Kidney glomerular epithelial cell (primary cell): ENCODE data around the gene GRK3.
A peak's percentile ranks its signal among the peaks of the same experiment; 100 is the strongest.
"Not testable (repeated sequence)": the region's sequence is repeated elsewhere in the genome, so short reads cannot be mapped to it uniquely, and the experiment has no call there.

Experiments
- DNase-seq: peaks from one replicate; lab custom pipeline; 2025; lab: John Stamatoyannopoulos, UW

GRK3 gene

GRCh38 chr22:25551396-25551795, 13.1 kb upstream of the GRK3 start:
- DNase-seq: no peak

GRCh38 chr22:25552405-25552804, 12.1 kb upstream of the GRK3 start:
- DNase-seq: peak; percentile 11

DNA sequence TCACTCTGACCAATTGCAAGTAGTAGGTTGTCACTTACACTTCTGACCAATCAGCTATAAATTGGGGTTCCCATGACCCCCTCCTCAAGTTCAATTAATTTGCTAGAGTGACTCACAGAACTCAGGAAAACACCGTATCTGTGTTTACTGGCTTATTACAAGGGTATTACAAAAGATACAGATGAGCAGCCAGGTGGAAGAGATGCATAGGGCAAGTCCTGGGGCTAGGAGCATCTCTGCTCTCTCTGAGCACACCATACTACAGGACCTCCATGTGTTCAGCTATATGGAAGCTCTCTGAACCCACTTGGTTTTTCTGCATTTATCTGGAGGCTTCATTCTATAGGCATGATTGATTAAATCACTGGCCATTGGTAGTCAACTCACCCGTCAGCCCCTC, 11.3 kb upstream of the GRK3 start:
- no peak for DNase-seq

GRCh38 chr22:25554238-25554671, 10.2 kb upstream of the GRK3 start:
- no peak for DNase-seq

GRCh38 chr22:25554689-25555088, 9.8 kb upstream of the GRK3 start:
- DNase-seq: no peak

DNA sequence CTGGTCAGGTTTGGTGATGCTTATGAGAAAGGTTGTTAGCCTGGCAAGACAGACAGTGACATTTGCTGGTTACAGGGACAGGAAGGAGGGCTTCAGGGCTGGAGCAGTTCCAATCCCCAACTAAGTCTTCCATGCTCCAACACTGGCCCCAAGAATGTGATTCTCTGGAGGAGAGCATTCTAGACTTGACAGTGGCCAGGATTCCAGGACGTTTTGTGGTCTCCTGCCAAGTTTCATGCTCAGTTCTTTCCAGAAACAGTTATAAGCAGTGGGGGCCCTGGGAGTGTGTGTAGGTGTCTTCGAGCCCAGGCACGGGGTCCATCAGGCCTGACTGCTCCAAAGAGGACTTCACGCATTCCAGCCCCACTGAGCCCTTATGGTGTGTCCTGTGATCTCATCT, 8.9 kb upstream of the GRK3 start:
- no peak for DNase-seq

- DNase-seq: no peak
Observed at GRCh38 chr22:25557218-25557617, 7.3 kb upstream of the GRK3 start.

- no peak for DNase-seq
Observed at GRCh38 chr22:25558341-25558740, 6.1 kb upstream of the GRK3 start.

DNA sequence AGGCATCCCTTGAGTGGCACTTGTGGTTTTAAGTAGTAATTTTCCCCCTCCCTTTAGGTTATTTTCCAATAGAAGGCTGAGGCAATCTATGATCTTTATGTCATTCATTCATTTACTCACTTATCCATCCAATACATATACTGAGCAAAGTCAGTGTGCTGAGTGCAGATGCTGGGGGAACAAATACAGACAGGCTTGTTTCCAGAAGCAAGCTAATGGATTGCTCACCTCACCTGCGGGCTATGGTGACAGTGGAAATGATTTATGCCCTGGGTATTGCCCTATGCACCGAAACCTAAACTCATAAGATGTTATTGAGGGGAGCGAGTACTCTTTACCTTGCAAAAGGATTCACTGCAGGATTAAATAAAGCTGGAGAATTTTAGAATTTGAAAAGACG, 4.6 kb upstream of the GRK3 start:
- DNase-seq: not testable (repeated sequence)

- not testable (repeated sequence) for DNase-seq
Observed at GRCh38 chr22:25561182-25561581, 3.3 kb upstream of the GRK3 start.

DNA sequence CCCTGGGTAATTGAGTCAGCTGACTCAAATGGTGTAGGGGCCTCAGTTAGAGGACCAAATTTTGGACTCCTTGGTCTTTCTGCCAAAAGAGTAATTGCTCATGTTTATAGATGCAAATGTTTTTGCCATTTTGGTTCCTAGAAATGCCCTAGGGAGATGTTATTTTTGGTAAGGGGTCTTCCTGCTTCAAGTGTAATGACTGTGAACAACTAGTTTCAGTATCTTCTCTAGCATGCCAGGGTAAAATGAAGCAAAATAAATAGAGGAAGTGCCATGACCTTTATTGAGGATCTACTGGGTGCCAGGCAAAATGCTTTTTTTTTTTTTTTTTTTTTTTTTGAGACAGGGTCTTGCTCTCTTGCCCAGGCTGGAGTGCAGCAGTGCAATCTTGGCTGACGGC, 2.5 kb upstream of the GRK3 start:
- DNase-seq: not testable (repeated sequence)

DNA sequence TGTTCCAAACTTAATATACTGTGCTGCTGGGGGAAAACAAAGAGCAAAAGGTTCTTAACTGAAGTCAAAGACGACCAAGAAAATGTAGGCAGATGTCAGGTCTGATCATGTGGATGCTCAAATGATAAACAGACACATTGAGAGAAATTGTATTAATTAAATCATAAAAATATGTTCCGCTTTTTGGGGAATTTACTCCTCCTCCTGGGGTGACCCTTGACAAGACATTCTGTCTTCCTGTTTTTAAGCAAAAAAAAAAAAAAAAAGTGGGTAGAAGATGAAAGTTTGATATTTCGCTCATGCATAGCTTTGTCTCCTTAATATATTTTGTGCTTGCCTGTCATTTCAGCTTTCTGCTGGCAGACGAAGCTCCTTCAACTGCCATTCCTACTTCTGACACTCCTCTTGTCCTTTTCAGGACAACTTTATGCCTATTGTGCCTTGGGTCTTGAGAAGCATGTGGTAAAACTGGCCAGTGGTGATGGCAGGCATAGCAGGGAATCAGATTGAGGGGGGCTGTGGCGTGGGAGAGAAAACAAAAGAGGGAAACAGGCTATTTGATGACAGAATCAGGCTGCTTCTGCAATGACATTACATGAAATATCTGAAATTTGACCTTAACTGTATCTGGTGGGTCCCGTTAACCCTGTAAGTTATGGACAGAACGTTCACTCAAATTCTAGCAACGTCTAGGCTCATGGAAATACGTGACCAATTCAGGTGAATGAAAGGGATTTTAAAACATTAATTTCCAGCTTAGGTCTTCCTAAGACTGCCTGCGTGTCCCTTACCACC, 1.3 kb upstream of the GRK3 start:
- DNase-seq: not testable (repeated sequence)

DNA sequence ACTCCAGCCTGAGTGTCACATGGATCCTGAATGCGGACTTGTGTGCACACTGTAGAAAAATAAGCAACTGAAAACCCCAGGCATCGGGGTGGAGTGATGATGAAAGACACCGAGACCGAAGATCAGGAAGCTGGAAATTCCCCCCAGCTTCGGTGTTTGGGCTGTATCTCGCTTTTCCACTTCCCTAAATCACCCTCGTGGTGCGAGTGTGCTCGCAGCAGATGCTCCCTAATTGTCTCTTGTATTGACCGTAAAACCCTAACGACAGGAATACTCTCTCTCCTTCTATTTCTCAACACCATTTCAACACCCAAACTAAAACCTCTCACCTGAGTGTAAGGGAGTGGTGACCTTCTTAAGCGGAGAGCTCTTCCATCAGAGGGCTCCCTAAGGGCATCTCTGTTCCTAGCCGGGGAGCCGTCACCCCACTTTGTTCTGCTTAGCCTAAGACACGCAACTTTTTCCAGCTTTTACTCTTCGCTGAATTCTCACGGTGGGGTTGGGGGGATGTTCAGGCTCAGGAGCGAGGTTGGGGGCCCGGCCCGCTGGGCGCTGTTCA, 635 bp upstream of the GRK3 start:
- DNase-seq: no peak

- DNase-seq: no peak
Observed at GRCh38 chr22:25564979-25565677, 653 bp downstream of the GRK3 start.

GRCh38 chr22:25566186-25566897, 1.9 kb downstream of the GRK3 start:
- no peak for DNase-seq

DNA sequence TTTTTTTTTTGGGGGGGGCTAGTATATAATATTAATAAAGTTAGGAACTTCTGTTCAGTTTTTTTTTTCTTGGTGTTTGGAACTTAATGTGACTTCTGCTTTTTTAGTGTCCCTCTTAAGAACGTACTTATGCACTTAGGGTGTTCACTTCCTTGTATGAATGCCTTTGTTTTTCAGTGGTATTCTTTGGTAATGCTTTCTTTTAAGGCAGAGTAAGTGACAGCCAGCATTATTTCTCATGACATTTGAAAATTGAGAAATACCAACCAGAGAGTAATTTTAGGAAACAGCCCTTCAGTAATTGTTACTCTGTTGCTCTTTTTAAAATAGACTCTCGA, 2.4 kb downstream of the GRK3 start:
- no peak for DNase-seq

DNA sequence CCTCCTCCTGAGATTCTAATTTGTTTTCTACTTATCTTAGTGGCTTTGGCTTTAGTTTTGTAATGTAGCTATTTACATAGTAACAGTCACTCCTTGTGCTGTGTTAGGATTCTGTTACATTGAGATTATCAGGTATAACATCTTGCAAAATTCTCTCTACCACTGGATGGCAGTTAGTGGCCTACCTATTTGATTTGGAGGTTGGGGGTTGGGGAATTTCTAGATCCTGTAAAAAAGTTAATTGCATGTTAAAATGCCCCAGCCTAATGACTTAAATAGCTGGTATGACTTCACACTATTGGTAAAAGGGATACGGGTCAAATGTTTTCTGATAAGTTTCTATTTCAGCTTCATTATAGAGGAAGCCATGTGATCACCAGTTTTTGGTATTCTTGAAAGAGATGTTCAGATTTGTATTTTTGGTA, 2.8 kb downstream of the GRK3 start:
- DNase-seq: no peak

DNA sequence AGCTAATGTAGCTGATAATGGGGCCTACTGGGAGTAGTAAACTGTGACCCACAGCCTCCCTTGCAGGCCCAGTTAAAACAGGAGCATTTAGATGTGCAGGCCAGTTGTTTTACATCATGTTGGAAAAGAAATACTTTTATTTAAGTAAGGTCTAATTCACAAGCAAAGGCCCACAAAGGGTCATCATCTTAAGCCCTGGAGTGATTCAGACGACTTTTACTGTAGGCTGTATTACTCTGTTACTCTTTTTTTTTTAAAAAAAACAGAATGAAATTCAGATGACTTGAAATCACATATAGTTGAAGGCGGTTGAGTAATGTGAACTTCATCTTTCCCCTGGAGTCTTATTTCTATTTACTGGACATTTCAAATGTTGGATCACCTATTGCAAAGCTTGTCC, 3.6 kb downstream of the GRK3 start:
- not testable (repeated sequence) for DNase-seq

- no peak for DNase-seq
Observed at GRCh38 chr22:25569361-25569760, 4.9 kb downstream of the GRK3 start.

DNA sequence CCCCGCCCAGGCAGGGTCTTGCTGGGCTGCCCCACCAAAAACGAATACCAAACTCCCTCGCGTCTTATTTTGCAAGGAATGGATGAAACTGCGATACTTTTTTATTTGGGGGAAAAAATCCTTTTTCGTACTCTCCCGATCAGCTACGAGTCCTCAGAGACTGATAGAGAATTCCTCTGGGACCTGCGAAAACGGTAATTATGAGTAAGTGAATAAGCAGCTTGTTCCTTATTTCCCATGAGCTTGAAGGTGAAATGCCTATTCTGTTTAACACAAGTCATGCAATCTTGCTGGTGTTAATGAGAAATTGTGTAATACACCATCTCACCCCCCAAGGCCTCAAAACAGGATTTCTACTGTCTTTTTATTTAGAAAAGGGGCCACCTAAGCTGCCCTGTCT, 5.5 kb downstream of the GRK3 start:
- no peak for DNase-seq

GRCh38 chr22:25570486-25570885, 6.0 kb downstream of the GRK3 start:
- no peak for DNase-seq

DNA sequence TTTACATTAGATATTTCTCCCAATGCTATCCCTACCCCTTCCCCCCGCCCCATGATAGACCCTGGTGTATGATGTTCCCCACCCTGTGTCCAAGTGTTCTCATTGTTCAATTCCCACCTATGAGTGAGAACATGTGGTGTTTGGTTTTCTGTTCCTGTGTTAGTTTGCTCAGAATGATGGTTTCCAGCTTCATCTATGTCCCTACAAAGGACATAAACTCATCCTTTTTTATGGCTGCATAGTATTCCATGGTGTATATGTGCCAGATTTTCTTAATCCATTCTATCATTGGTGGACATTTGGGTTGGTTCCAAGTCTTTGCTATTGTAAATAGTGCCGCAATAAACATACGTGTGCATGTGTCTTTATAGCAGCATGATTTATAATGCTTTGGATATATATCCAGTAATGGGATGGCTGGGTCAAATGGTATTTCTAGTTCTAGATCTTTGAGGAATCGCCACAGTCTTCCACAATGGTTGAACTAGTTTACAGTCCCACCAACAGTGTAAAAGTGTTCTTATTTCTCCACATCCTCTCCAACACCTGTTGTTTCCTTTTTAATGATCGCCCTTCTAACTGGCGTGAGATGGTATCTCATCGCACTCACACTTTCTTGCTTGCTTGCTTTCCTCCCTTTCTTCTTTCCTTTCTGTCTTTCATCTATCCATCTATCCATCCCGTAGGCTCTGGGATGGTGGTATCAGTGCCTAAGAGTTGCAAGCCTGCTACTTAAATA, 7.7 kb downstream of the GRK3 start:
- not testable (repeated sequence) for DNase-seq
